ENCODE data around the gene ZNF516.

DNA sequence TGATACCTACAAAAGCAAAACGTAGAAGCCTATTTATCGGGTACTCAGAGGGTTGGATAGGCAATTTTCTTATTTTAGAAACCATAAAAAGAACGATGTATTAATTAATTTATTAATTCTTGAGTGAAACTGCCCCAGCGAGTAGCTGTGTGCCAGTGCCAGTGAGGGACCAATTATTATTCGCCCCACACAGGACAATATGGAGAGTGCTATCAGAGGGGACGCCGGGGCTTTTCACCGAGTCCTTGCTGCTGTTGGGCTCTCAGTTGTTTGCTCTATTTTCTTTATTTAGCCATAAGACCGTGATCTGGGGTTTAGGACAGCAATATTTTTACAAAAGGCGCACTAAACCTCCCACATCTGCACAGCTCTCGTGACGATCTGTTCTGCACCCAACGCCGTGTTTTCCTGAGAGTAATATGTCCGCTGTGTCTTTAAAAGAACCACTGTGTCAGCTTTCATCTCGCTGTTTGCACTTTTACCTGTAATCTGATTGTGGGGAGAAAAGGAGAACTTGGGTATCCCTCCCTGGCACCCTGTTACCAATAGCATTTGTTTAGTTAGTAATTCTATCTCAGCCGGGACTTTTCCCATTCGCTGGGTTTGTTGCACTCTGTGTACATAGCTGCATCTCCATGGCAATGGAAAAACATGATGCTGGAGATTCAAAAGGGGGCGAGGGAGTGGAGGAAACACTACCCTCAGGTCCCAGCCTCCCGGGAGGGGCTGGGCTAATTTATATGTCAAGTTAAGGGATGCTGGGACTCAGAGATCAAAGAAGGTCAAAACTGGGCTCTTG lies 30.1 kb upstream of the ZNF516 start:
- TF ChIP-seq, protein P1, sequence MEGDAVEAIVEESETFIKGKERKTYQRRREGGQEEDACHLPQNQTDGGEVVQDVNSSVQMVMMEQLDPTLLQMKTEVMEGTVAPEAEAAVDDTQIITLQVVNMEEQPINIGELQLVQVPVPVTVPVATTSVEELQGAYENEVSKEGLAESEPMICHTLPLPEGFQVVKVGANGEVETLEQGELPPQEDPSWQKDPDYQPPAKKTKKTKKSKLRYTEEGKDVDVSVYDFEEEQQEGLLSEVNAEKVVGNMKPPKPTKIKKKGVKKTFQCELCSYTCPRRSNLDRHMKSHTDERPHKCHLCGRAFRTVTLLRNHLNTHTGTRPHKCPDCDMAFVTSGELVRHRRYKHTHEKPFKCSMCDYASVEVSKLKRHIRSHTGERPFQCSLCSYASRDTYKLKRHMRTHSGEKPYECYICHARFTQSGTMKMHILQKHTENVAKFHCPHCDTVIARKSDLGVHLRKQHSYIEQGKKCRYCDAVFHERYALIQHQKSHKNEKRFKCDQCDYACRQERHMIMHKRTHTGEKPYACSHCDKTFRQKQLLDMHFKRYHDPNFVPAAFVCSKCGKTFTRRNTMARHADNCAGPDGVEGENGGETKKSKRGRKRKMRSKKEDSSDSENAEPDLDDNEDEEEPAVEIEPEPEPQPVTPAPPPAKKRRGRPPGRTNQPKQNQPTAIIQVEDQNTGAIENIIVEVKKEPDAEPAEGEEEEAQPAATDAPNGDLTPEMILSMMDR (IDR thresholded peaks at IDR 0.05 in 2 of 3, conservative IDR thresholded peaks at IDR 0.05 in 1 of 3; ENCODE audit: control insufficient read depth in 2 of 3, extremely low read depth in 1 of 3, insufficient read depth in 1 of 3, low read depth in 3 of 3, low read length in 3 of 3): no peak
- TF ChIP-seq RB1 (IDR thresholded peaks at IDR 0.05; ENCODE audit: borderline replicate concordance) (no peak), CHD2 (IDR thresholded peaks at IDR 0.05; ENCODE audit: borderline replicate concordance, low read depth, low read length) (no peak), POLR2AphosphoS5 (IDR thresholded peaks at IDR 0.05; ENCODE audit: low read length) (no peak), STAT1 (conservative IDR thresholded peaks at IDR 0.05) (no peak), MXI1 (IDR thresholded peaks at IDR 0.05; ENCODE audit: low read depth, low read length) (no peak), CHD4 (IDR thresholded peaks at IDR 0.05) (no peak), MTA3 (IDR thresholded peaks at IDR 0.05; ENCODE audit: borderline replicate concordance, low read length) (no peak), EP300 (IDR thresholded peaks at IDR 0.05; ENCODE audit: borderline replicate concordance in 1 of 2, control insufficient read depth in 1 of 2, low read depth in 2 of 2, low read length in 2 of 2) (no peak)
- TF ChIP-seq, protein P2, sequence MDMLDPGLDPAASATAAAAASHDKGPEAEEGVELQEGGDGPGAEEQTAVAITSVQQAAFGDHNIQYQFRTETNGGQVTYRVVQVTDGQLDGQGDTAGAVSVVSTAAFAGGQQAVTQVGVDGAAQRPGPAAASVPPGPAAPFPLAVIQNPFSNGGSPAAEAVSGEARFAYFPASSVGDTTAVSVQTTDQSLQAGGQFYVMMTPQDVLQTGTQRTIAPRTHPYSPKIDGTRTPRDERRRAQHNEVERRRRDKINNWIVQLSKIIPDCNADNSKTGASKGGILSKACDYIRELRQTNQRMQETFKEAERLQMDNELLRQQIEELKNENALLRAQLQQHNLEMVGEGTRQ (IDR thresholded peaks at IDR 0.05; ENCODE audit: borderline replicate concordance, low read depth, low read length): no peak
- TF ChIP-seq, protein P3, sequence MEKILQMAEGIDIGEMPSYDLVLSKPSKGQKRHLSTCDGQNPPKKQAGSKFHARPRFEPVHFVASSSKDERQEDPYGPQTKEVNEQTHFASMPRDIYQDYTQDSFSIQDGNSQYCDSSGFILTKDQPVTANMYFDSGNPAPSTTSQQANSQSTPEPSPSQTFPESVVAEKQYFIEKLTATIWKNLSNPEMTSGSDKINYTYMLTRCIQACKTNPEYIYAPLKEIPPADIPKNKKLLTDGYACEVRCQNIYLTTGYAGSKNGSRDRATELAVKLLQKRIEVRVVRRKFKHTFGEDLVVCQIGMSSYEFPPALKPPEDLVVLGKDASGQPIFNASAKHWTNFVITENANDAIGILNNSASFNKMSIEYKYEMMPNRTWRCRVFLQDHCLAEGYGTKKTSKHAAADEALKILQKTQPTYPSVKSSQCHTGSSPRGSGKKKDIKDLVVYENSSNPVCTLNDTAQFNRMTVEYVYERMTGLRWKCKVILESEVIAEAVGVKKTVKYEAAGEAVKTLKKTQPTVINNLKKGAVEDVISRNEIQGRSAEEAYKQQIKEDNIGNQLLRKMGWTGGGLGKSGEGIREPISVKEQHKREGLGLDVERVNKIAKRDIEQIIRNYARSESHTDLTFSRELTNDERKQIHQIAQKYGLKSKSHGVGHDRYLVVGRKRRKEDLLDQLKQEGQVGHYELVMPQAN (conservative IDR thresholded peaks at IDR 0.05): no peak
- TF ChIP-seq, protein P4, sequence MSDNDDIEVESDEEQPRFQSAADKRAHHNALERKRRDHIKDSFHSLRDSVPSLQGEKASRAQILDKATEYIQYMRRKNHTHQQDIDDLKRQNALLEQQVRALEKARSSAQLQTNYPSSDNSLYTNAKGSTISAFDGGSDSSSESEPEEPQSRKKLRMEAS (IDR thresholded peaks at IDR 0.05; ENCODE audit: low read depth, low read length): no peak

All from GM12878 (cell line).